H1 (cell line): ENCODE measurements around the gene C11orf71. TPM values are rescaled to one million over a fixed set of nuclear protein-coding genes. Genes with fewer than 3 reads are reported as not detected.

ENCODE experiments used
- CTCF ChIA-PET: fragments of 300-600 bp; sonication (Branson Sonifier 250); formaldehyde crosslinking; loops from one replicate; lab custom pipeline; 2021; ENCODE audit not compliant: partially characterized antibody; lab: Charles Lee
- POLR2A ChIA-PET: fragments of 300-600 bp; sonication (Branson Sonifier 250); formaldehyde crosslinking; loops from one replicate; lab custom pipeline; 2021; ENCODE audit warnings: inconsistent platforms; ENCODE audit not compliant: partially characterized antibody; lab: Charles Lee
- DNase-seq, 2 experiments: peaks; one replicate each; pipeline versions ENCODE4 v3.0.0 to v3.0.0-alpha.2; 2010 to 2022; ENCODE audit warnings: low spot score in 2 of 2, low read depth in 1 of 2, mixed read lengths in 1 of 2
- FAIRE-seq: peaks from 2 replicates; lab custom pipeline; 2011; peaks lifted over from hg19 to GRCh38; lab: Jason Lieb, UNC
- H2AFZ ChIP-seq: 2 replicates; pipeline ENCODE4 v1.8.1; 2012; ENCODE audit warnings: low read length, inconsistent platforms
- H2AK5ac ChIP-seq: 2 replicates; pipeline ENCODE4 v1.6.1; 2013; ENCODE audit warnings: low read depth, low read length
- H2BK120ac ChIP-seq: replicated peaks from 2 replicates; pipeline ENCODE3; 2013; ENCODE audit warnings: low read depth, low read length, inconsistent platforms
- H2BK12ac ChIP-seq: 2 replicates; pipeline ENCODE4 v1.6.1; 2013; ENCODE audit warnings: low read depth, low read length
- H2BK15ac ChIP-seq: 2 replicates; pipeline ENCODE4 v1.6.1; 2013; ENCODE audit warnings: low read length
- H2BK20ac ChIP-seq: 2 replicates; pipeline ENCODE4 v1.6.1; 2013; ENCODE audit warnings: low read length
- H2BK5ac ChIP-seq: 2 replicates; pipeline ENCODE4 v1.6.1; 2013; ENCODE audit warnings: low read depth, low read length
- H3K14ac ChIP-seq: 2 replicates; pipeline ENCODE4 v1.6.1; 2013; ENCODE audit warnings: inconsistent platforms; ENCODE audit not compliant: insufficient read length
- H3K18ac ChIP-seq: 2 replicates; pipeline ENCODE4 v1.6.1; 2013; ENCODE audit warnings: low read length; ENCODE audit errors: extremely low read depth
- H3K23ac ChIP-seq: 2 replicates; pipeline ENCODE4 v1.6.1; 2013; ENCODE audit warnings: inconsistent platforms; ENCODE audit not compliant: insufficient read length
- H3K23me2 ChIP-seq: 2 replicates; pipeline ENCODE4 v1.6.1; 2013; ENCODE audit warnings: low read depth, low read length
- H3K27ac ChIP-seq: 2 replicates; pipeline ENCODE4 v1.6.1; 2011; ENCODE audit warnings: low read depth, low read length, inconsistent platforms
- H3K27me3 ChIP-seq, 4 experiments: replicated peaks in 1 of 4; 1 replicate in 1 of 4; 2 replicates in 3 of 4; pipeline versions ENCODE4 v1.6.1 to v1.8.1; 2011 to 2013; ENCODE audit warnings: low read length in 3 of 4, mild to moderate bottlenecking in 3 of 4, inconsistent platforms in 2 of 4, mixed read lengths in 2 of 4, moderate library complexity in 1 of 4; ENCODE audit not compliant: control insufficient read depth in 3 of 4, insufficient read depth in 3 of 4; ENCODE audit errors: extremely low read depth in 1 of 4
- H3K36me3 ChIP-seq, 4 experiments: 2 replicates each; pipeline versions ENCODE4 v1.6.1 to v1.8.1; 2011 to 2013; ENCODE audit warnings: mild to moderate bottlenecking in 4 of 4, low read length in 3 of 4, moderate library complexity in 2 of 4, control low read depth in 1 of 4, inconsistent platforms in 1 of 4; ENCODE audit not compliant: insufficient read depth in 4 of 4, control insufficient read depth in 2 of 4
- H3K4ac ChIP-seq: replicated peaks from 2 replicates; pipeline ENCODE3; 2013; ENCODE audit warnings: low read length, low read depth, mixed read lengths, inconsistent platforms; ENCODE audit not compliant: insufficient read length
- H3K4me1 ChIP-seq, 4 experiments: replicated peaks in 1 of 4; 1 replicate in 1 of 4; 2 replicates in 3 of 4; pipeline versions ENCODE4 v1.6.1 to v1.8.1; 2011 to 2013; ENCODE audit warnings: low read length in 3 of 4, inconsistent platforms in 2 of 4, mixed read lengths in 1 of 4; ENCODE audit not compliant: insufficient read depth in 4 of 4, control insufficient read depth in 3 of 4
- H3K4me2 ChIP-seq, 2 experiments: 2 replicates each; pipeline versions ENCODE4 v1.6.1 to v1.8.1; 2011 to 2013; ENCODE audit warnings: low read depth in 2 of 2, low read length in 2 of 2, control low read depth in 1 of 2, inconsistent platforms in 1 of 2, mild to moderate bottlenecking in 1 of 2; ENCODE audit not compliant: insufficient read depth in 1 of 2
- H3K4me3 ChIP-seq, 4 experiments: fragments of 200-600, 300-600 bp in 1 of 4; sonication (generic), shearing (Covaris generic), sonication (Bioruptor Twin) in 1 of 4; 2 replicates each; pipeline versions ENCODE4 v1.5.1 to v1.8.1; 2011 to 2016; ENCODE audit warnings: low read length in 4 of 4, low read depth in 3 of 4, control low read depth in 2 of 4, inconsistent platforms in 2 of 4, mild to moderate bottlenecking in 2 of 4, mixed read lengths in 1 of 4, moderate library complexity in 1 of 4; ENCODE audit not compliant: insufficient read depth in 2 of 4; ENCODE audit errors: extremely low read depth in 1 of 4
- H3K56ac ChIP-seq: replicated peaks from 2 replicates; pipeline ENCODE3; 2013; ENCODE audit warnings: low read depth, mild to moderate bottlenecking, mixed read lengths, low read length, inconsistent platforms; ENCODE audit not compliant: insufficient read length
- H3K79me1 ChIP-seq: 2 replicates; pipeline ENCODE4 v1.6.1; 2013; ENCODE audit warnings: low read depth, low read length, control low read depth
- H3K79me2 ChIP-seq, 2 experiments: 2 replicates each; pipeline versions ENCODE4 v1.6.1 to v1.8.1; 2012 to 2013; ENCODE audit warnings: low read length in 2 of 2, mild to moderate bottlenecking in 2 of 2, inconsistent platforms in 1 of 2; ENCODE audit not compliant: insufficient read depth in 2 of 2, control insufficient read depth in 1 of 2
- H3K9ac ChIP-seq, 4 experiments: replicated peaks in 1 of 4; 1 replicate in 1 of 4; 2 replicates in 3 of 4; pipeline versions ENCODE4 v1.6.1 to v1.8.1; 2011 to 2013; ENCODE audit warnings: low read depth in 3 of 4, low read length in 3 of 4, control low read depth in 2 of 4, mild to moderate bottlenecking in 2 of 4, moderate library complexity in 2 of 4, inconsistent platforms in 1 of 4; ENCODE audit errors: extremely low read depth in 1 of 4
- H3K9me3 ChIP-seq, 2 experiments: 2 replicates each; pipeline versions ENCODE4 v1.6.1 to v1.8.1; 2012 to 2013; ENCODE audit warnings: mild to moderate bottlenecking in 2 of 2, moderate library complexity in 2 of 2, control low read depth in 1 of 2, inconsistent platforms in 1 of 2, low read depth in 1 of 2, low read length in 1 of 2, mixed read lengths in 1 of 2; ENCODE audit not compliant: insufficient read depth in 2 of 2
- H4K20me1 ChIP-seq, 2 experiments: replicated peaks in 1 of 2; 2 replicates each; pipeline versions ENCODE3 to v1.8.1; 2011 to 2013; ENCODE audit warnings: inconsistent platforms in 2 of 2, low read length in 2 of 2, mild to moderate bottlenecking in 1 of 2; ENCODE audit not compliant: insufficient read depth in 2 of 2, control insufficient read depth in 1 of 2
- H4K5ac ChIP-seq: 2 replicates; pipeline ENCODE4 v1.6.1; 2013; ENCODE audit warnings: low read length, low read depth, mixed read lengths, inconsistent platforms; ENCODE audit not compliant: insufficient read length
- H4K8ac ChIP-seq: 2 replicates; pipeline ENCODE4 v1.8.0; 2013; ENCODE audit warnings: mild to moderate bottlenecking, moderate library complexity, low read length, inconsistent platforms; ENCODE audit not compliant: insufficient read depth; ENCODE audit errors: extremely low read depth
- H4K91ac ChIP-seq: replicated peaks from 2 replicates; pipeline ENCODE3; 2013; ENCODE audit warnings: low read length, mixed read lengths, inconsistent platforms; ENCODE audit not compliant: insufficient read length
- GABPA ChIP-seq: IDR thresholded peaks from 2 replicates; pipeline ENCODE4 v1.6.1; 2011; ENCODE audit warnings: mild to moderate bottlenecking, low read length, moderate library complexity, borderline replicate concordance; ENCODE audit not compliant: insufficient read depth
- HDAC6 ChIP-seq: IDR thresholded peaks from one replicate; pipeline ENCODE4 v1.7.1; 2012; ENCODE audit warnings: low read depth, mild to moderate bottlenecking, inconsistent platforms, low read length, moderate library complexity
- RNF2 ChIP-seq: fragments of 200-900, 300-1000 bp; sonication (generic); IDR thresholded peaks from 2 replicates; pipeline ENCODE4 v1.7.1; 2016; ENCODE audit warnings: borderline replicate concordance, low read depth, mild to moderate bottlenecking, antibody characterized with exemption, low read length; ENCODE audit not compliant: poor library complexity, severe bottlenecking; ENCODE audit errors: missing control alignments
- WGBS, 2 experiments: shearing (Covaris generic) in 1 of 2; methylation state at CpG; one replicate each; pipeline versions ENCODE4 v1.1.6 to v1.1.7; 2013 to 2015; ENCODE audit warnings: low lambda C conversion rate in 2 of 2, mixed read lengths in 2 of 2, inconsistent platforms in 1 of 2, low coverage in 1 of 2, missing lambda C conversion rate in 1 of 2; ENCODE audit not compliant: insufficient replicate concordance in 2 of 2, insufficient coverage in 1 of 2, insufficient read length in 1 of 2; ENCODE audit errors: extremely low coverage in 1 of 2, missing lambda C conversion rate in 1 of 2; 5-methylcytosine and 5-hydroxymethylcytosine counted together
- polyA plus RNA-seq, 7 experiments: library from polyadenylated mRNA; depleted of rRNA in 3 of 7; stranded (reverse) in 5 of 7; unstranded in 2 of 7; fragments of >200 nt in 5 of 7; fragments of 200-250 nt in 2 of 7; gene quantifications; 1 replicate in 5 of 7; 2 replicates in 1 of 7; 4 replicates in 1 of 7; pipeline versions ENCODE4 v1.2.1 to v1.2.3, GENCODE V29; 2011 to 2013; ENCODE audit warnings: missing spikeins in 2 of 7, mixed read lengths in 2 of 7
- total RNA-seq: library from RNA; stranded (reverse); fragmentation: NEBNext Ultra II Directional; extraction: Animal tissue kit (Norgen Biotek cat#: 25700); gene quantifications from 2 replicates; pipeline ENCODE4 v1.2.1, GENCODE V29; 2021

The C11orf71 gene
- total and polyA plus RNA-seq, 2 of the 8 experiments (the other 6 are each of a cell fraction or from before 2014, with no cell fraction given), result 5.4 to 8.7 TPM

- no peaks in the 10 kb centered on the region for H3K79me2 ChIP-seq
- H3K4me1 ChIP-seq, result no peaks in the 10 kb centered on the region; a peak in 1 of 7 replicates
- ChIA-PET CTCF (interaction anchor here (0.7 to 2.4 kb wide), 7 partner anchors 8 to 180 kb away, joined by 3 to 8 read pairs (median 5); no protein-coding TSS in a partner anchor), POLR2A (interaction anchor here (1.3 to 1.6 kb wide), 2 partner anchors 11 to 14 kb away, joined by 3 to 4 read pairs; no protein-coding TSS in a partner anchor)
- WGBS, 2 experiments, result 86% methylated on average over 4 of the region's 4 CpGs; no CpG with 5 or more reads in 1 of the 2 experiments
- H3K4me3 ChIP-seq, result no peak overlapping the region
- no peak overlapping the region for H2BK12ac ChIP-seq
- H3K23me2 ChIP-seq, result no peaks in the 10 kb centered on the region
- H3K18ac ChIP-seq, result no peak overlapping the region
- H4K8ac ChIP-seq, result no peak overlapping the region
- H3K9me3 ChIP-seq, result no peaks in the 10 kb centered on the region
- FAIRE-seq, result no peak
- no peak for DNase-seq
- H2BK120ac ChIP-seq, result no peak overlapping the region
- H3K36me3 ChIP-seq, result no peaks in the 10 kb centered on the region
- no peaks in the 10 kb centered on the region for H4K20me1 ChIP-seq
- H3K27ac ChIP-seq, result no peak overlapping the region
- H2BK5ac ChIP-seq, result no peak overlapping the region
- H3K9ac ChIP-seq, result no peak overlapping the region
- H2AFZ ChIP-seq, result no peak overlapping the region
- H3K4ac ChIP-seq, result no peak overlapping the region
- no peak overlapping the region for H2BK20ac ChIP-seq
- no peak overlapping the region for H3K14ac ChIP-seq
- H4K5ac ChIP-seq, result no peak overlapping the region
- H3K79me1 ChIP-seq, result no peaks in the 10 kb centered on the region
- H3K27me3 ChIP-seq, result no peaks in the 10 kb centered on the region
- no peak overlapping the region for H3K56ac ChIP-seq
- H2AK5ac ChIP-seq, result no peak overlapping the region
- no peak overlapping the region for H3K4me2 ChIP-seq
- H3K23ac ChIP-seq, result no peak overlapping the region
- H4K91ac ChIP-seq, result no peak overlapping the region
- TF ChIP-seq RNF2 (no peak), HDAC6 (no peak), GABPA (no peak)
- no peak overlapping the region for H2BK15ac ChIP-seq
Observed at GRCh38 chr11:114392735-114393667, 7.3 kb downstream of the C11orf71 start.
